Ishikawa (cell line): ENCODE results near the gene C14orf93.

ENCODE experiments used
- CEBPB ChIP-seq: IDR thresholded peaks from 2 replicates; pipeline ENCODE4 v1.6.1; 2012
- CREB1 ChIP-seq: IDR thresholded peaks from 2 replicates; pipeline ENCODE4 v1.6.1; 2012; ENCODE audit warnings: low read depth
- EGR1 ChIP-seq: IDR thresholded peaks from 2 replicates; pipeline ENCODE4 v1.6.1; 2012
- EP300 ChIP-seq: IDR thresholded peaks from 2 replicates; pipeline ENCODE4 v1.6.1; 2012; ENCODE audit warnings: borderline replicate concordance
- FOXM1 ChIP-seq: IDR thresholded peaks from 2 replicates; pipeline ENCODE4 v1.6.1; 2012; ENCODE audit warnings: low read depth, borderline replicate concordance
- NFIC ChIP-seq: IDR thresholded peaks from 2 replicates; pipeline ENCODE4 v1.6.1; 2012
- RAD21 ChIP-seq: IDR thresholded peaks from 2 replicates; pipeline ENCODE4 v1.6.1; 2012; ENCODE audit warnings: low read depth
- TAF1 ChIP-seq: IDR thresholded peaks from 2 replicates; pipeline ENCODE4 v1.6.1; 2012; ENCODE audit warnings: low read depth, mild to moderate bottlenecking
- TCF12 ChIP-seq: IDR thresholded peaks from 2 replicates; pipeline ENCODE4 v1.6.1; 2012; ENCODE audit warnings: low read depth
- TEAD4 ChIP-seq: IDR thresholded peaks from 2 replicates; pipeline ENCODE4 v1.6.1; 2012
- YY1 ChIP-seq: IDR thresholded peaks from 2 replicates; pipeline ENCODE4 v1.6.1; 2012; ENCODE audit warnings: low read depth
- ZBTB7A ChIP-seq: IDR thresholded peaks from 2 replicates; pipeline ENCODE4 v1.6.1; 2012; ENCODE audit warnings: low read depth
- TF ChIP-seq, protein P1 (sequence below): IDR thresholded peaks from 2 replicates; pipeline ENCODE4 v1.6.1; 2012
- TF ChIP-seq, protein P2 (sequence below): IDR thresholded peaks from 2 replicates; pipeline ENCODE4 v1.6.1; 2012; ENCODE audit warnings: low read depth, mild to moderate bottlenecking
- TF ChIP-seq, protein P3 (sequence below): IDR thresholded peaks from 2 replicates; pipeline ENCODE4 v1.6.1; 2012

The C14orf93 gene

DNA sequence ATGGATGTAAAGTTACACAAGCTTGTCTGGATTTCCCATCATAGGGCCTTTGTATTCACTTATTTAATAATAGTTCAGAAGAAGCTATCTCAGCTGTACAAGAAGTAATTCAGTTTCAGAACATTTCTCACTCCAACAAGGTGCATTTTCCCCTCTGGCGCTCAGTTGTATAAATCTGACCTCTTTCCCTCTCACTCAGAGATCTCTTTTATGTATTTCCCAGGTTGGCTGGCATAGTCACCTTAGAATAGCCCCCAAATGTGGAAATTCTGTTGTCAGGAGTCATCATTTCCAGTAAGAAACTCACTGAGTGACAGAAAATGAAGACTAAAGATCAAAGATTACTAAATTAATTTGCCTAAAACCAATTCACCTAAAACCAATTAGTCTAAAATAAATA, 38.8 kb downstream of the C14orf93 start:
- TF ChIP-seq, protein P1, sequence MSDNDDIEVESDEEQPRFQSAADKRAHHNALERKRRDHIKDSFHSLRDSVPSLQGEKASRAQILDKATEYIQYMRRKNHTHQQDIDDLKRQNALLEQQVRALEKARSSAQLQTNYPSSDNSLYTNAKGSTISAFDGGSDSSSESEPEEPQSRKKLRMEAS, result no peak
- TF ChIP-seq NFIC (no peak), TAF1 (no peak), EGR1 (no peak), TCF12 (no peak), YY1 (no peak), CEBPB (no peak), TEAD4 (no peak), CREB1 (no peak), EP300 (no peak), FOXM1 (no peak)
- TF ChIP-seq, protein P2, sequence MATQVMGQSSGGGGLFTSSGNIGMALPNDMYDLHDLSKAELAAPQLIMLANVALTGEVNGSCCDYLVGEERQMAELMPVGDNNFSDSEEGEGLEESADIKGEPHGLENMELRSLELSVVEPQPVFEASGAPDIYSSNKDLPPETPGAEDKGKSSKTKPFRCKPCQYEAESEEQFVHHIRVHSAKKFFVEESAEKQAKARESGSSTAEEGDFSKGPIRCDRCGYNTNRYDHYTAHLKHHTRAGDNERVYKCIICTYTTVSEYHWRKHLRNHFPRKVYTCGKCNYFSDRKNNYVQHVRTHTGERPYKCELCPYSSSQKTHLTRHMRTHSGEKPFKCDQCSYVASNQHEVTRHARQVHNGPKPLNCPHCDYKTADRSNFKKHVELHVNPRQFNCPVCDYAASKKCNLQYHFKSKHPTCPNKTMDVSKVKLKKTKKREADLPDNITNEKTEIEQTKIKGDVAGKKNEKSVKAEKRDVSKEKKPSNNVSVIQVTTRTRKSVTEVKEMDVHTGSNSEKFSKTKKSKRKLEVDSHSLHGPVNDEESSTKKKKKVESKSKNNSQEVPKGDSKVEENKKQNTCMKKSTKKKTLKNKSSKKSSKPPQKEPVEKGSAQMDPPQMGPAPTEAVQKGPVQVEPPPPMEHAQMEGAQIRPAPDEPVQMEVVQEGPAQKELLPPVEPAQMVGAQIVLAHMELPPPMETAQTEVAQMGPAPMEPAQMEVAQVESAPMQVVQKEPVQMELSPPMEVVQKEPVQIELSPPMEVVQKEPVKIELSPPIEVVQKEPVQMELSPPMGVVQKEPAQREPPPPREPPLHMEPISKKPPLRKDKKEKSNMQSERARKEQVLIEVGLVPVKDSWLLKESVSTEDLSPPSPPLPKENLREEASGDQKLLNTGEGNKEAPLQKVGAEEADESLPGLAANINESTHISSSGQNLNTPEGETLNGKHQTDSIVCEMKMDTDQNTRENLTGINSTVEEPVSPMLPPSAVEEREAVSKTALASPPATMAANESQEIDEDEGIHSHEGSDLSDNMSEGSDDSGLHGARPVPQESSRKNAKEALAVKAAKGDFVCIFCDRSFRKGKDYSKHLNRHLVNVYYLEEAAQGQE, result no peak
- TF ChIP-seq, protein P3, sequence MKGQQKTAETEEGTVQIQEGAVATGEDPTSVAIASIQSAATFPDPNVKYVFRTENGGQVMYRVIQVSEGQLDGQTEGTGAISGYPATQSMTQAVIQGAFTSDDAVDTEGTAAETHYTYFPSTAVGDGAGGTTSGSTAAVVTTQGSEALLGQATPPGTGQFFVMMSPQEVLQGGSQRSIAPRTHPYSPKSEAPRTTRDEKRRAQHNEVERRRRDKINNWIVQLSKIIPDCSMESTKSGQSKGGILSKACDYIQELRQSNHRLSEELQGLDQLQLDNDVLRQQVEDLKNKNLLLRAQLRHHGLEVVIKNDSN, result no peak

DNA sequence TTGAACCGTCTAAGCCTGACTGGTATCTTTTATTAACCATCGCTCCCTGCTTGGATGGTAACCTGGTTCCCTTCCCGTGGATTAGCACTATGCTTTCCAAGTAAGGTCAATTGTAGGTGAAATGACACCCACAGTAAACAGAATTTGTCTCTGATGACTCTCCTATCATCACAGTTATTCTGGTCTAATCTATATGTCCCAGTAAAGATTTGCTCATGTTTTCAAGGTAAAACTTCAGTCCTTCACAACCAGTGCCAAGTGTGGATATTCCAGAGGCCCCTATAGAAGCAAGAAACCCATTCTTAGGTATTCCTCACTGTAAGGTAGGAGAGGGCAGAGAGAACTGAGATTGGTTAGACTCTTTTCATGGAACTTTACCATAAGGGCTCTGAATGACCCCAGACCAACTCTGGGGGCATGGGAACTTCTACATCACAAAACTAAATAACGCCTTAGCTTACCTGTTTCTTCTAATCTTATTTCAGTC, 43.1 kb downstream of the C14orf93 start:
- TF ChIP-seq NFIC (no peak), RAD21 (no peak), CEBPB (no peak), TEAD4 (no peak), TAF1 (no peak), TCF12 (no peak), FOXM1 (no peak), EGR1 (no peak), EP300 (no peak), CREB1 (no peak)
- TF ChIP-seq, protein P1, result no peak

DNA sequence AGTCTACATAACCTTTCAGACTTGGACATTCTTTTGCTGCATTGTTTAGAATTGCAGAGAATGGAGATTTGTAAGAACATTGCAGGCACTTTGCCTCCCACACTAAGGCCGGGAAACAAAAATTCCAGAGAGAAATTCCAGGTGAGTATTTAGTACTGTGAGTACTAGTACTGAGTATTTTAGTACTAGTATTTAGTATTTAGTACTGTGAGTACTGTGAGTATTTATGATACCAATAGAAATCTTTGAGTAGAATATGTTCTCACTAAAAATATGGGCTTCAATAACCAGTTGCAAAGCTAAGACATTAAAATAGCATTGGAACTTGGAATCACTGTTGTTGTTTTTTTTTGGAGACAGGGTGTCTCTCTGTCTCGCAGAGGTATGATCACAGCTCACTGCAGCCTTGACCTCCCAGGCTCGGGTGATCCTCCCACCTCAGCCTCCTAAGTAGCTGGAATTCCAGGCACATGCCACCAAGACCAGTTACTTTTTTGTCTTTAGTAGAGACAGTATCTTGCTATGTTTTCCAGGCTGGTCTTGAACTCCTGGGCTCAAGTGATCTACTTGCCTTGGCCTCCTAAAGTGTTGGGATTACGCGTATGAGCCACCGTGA, 47.8 kb downstream of the C14orf93 start:
- TF ChIP-seq NFIC (no peak), YY1 (no peak), TCF12 (no peak), ZBTB7A (no peak), RAD21 (no peak), TAF1 (no peak), CREB1 (no peak), EP300 (no peak)
- TF ChIP-seq, protein P3, result no peak
- TF ChIP-seq, protein P1, result no peak

DNA sequence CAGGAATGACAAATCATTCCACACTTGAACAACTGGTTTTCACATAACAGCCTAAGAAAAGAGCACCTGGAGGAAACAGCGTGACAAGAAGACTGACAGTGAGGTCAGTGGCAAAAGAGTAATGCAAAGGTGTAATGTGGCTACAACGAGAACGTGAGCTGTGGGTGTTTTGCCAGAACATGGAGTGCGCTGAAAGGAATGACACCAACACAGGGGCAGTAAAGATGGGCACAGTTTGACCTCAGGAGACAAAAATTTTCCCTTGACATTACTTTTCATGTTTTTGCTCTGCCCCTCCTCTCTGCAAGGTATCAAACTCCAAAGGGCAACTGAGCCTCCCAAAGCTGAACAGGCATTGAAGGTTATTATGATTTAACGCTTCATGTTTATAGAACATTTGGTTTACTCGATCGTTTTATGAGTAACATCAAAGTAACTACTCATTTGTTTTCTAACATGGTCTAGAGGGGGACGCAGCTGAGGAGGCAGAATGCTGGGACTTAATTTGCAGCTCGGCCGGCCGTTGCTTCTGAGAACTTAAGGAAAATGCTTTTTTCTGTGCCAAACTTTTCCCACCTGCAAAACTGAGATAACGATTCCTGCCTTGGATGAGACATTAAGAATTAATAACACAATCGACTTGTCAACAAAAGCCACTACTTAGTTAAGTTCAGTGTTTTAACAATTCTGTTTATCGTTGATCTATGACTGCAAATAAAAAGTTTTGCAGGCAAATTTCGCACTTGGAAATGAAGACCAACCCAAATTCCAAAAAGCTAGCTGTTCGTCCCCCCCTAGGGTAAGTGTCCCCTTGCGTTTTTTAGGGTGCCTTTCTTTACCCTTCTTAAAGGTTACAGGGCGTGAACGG, 54.0 kb downstream of the C14orf93 start:
- TF ChIP-seq FOXM1 (no peak), EGR1 (no peak), RAD21 (no peak), NFIC (no peak), TCF12 (no peak), TAF1 (no peak), CEBPB (no peak), YY1 (no peak), CREB1 (no peak), TEAD4 (no peak), ZBTB7A (no peak)
- TF ChIP-seq, protein P2, result no peak
- TF ChIP-seq, protein P3, result no peak
